CD14-positive monocyte (primary cell): ENCODE data around the gene CANT1. TPM values are rescaled to one million over a fixed set of nuclear protein-coding genes. Genes with fewer than 3 reads are reported as not detected.

Experiments used
- DNase-seq, 3 donors: peaks; one replicate each; pipeline ENCODE4 v3.0.0-alpha.2; 2011 to 2022
- H2AFZ ChIP-seq: 2 replicates; pipeline ENCODE4 v1.6.0; 2012; ENCODE audit warnings: mild to moderate bottlenecking, low read depth, low read length, inconsistent platforms; ENCODE audit not compliant: insufficient read depth, poor library complexity, severe bottlenecking
- H3K27ac ChIP-seq, 2 donors: 1 replicate in 1 of 2; 2 replicates in 1 of 2; pipeline ENCODE4 v1.5.1; 2012 to 2013; ENCODE audit warnings: low read length in 2 of 2, control low read depth in 1 of 2, inconsistent platforms in 1 of 2, low read depth in 1 of 2, mild to moderate bottlenecking in 1 of 2
- H3K27me3 ChIP-seq, 2 donors: one replicate each; pipeline versions ENCODE4 v1.6.0 to v1.6.1; 2011 to 2013; ENCODE audit warnings: low read length in 2 of 2; ENCODE audit not compliant: control insufficient read depth in 2 of 2, insufficient read depth in 2 of 2
- H3K36me3 ChIP-seq, 2 donors: replicated peaks in 1 of 2; 1 replicate in 1 of 2; 2 replicates in 1 of 2; pipeline versions ENCODE4 v1.5.1 to v1.6.1; 2012 to 2013; ENCODE audit warnings: low read length in 2 of 2, control low read depth in 1 of 2, inconsistent platforms in 1 of 2, mild to moderate bottlenecking in 1 of 2; ENCODE audit not compliant: insufficient read depth in 2 of 2, control insufficient read depth in 1 of 2
- H3K4me1 ChIP-seq, 2 donors: 1 replicate in 1 of 2; 2 replicates in 1 of 2; pipeline versions ENCODE4 v1.5.1 to v1.6.1; 2012 to 2013; ENCODE audit warnings: low read length in 2 of 2, control low read depth in 1 of 2, inconsistent platforms in 1 of 2, mild to moderate bottlenecking in 1 of 2, moderate library complexity in 1 of 2; ENCODE audit not compliant: insufficient read depth in 2 of 2, control insufficient read depth in 1 of 2
- H3K4me2 ChIP-seq: replicated peaks from 2 replicates; pipeline ENCODE3; 2012; ENCODE audit warnings: low read length, moderate library complexity, mild to moderate bottlenecking; ENCODE audit not compliant: poor library complexity, severe bottlenecking; ENCODE audit errors: extremely low read depth
- H3K4me3 ChIP-seq, 3 experiments: fragments of 200-600 bp in 1 of 3; sonication (generic) in 1 of 3; replicated peaks in 1 of 3; 1 replicate in 2 of 3; 2 replicates in 1 of 3; pipeline ENCODE4 v1.5.1; 2011 to 2013; ENCODE audit warnings: low read length in 3 of 3, mild to moderate bottlenecking in 3 of 3, control low read depth in 2 of 3, low read depth in 2 of 3, inconsistent platforms in 1 of 3, moderate library complexity in 1 of 3
- H3K79me2 ChIP-seq: 2 replicates; pipeline ENCODE4 v1.6.0; 2012; ENCODE audit warnings: mild to moderate bottlenecking, control low read depth, inconsistent platforms, low read length, moderate library complexity; ENCODE audit not compliant: insufficient read depth
- H3K9ac ChIP-seq: 2 replicates; pipeline ENCODE4 v1.6.0; 2017; ENCODE audit warnings: low read length, mild to moderate bottlenecking; ENCODE audit not compliant: insufficient read depth, poor library complexity, severe bottlenecking
- H3K9me3 ChIP-seq, 2 donors: replicated peaks in 1 of 2; 1 replicate in 1 of 2; 2 replicates in 1 of 2; pipeline versions ENCODE4 v1.5.1 to v1.6.1; 2012 to 2013; ENCODE audit warnings: low read length in 2 of 2, control low read depth in 1 of 2; ENCODE audit not compliant: control insufficient read depth in 1 of 2, insufficient read depth in 1 of 2
- H4K20me1 ChIP-seq: 2 replicates; pipeline ENCODE4 v1.6.0; 2012; ENCODE audit warnings: mild to moderate bottlenecking, low read length, control low read depth, moderate library complexity; ENCODE audit not compliant: insufficient read depth
- H3K27ac Mint-ChIP-seq, 7 donors: one replicate each; pipeline ENCODE4 v1.8.0; 2020; ENCODE audit warnings: mild to moderate bottlenecking in 7 of 7, mixed read lengths in 7 of 7, moderate library complexity in 6 of 7, inconsistent platforms in 2 of 7
- H3K27me3 Mint-ChIP-seq, 3 donors: one replicate each; pipeline ENCODE4 v1.8.0; 2021 to 2022; ENCODE audit warnings: low read depth in 3 of 3, mild to moderate bottlenecking in 3 of 3, mixed read lengths in 3 of 3, moderate library complexity in 3 of 3, inconsistent platforms in 1 of 3
- H3K36me3 Mint-ChIP-seq, 2 donors: one replicate each; pipeline ENCODE4 v1.8.0; 2020; ENCODE audit warnings: mixed read lengths in 2 of 2, inconsistent platforms in 1 of 2, mild to moderate bottlenecking in 1 of 2
- H3K4me1 Mint-ChIP-seq: one replicate; pipeline ENCODE4 v1.8.0; 2020; ENCODE audit warnings: mild to moderate bottlenecking, mixed read lengths
- H3K4me3 Mint-ChIP-seq, 2 donors: one replicate each; pipeline ENCODE4 v1.8.0; 2020; ENCODE audit warnings: mild to moderate bottlenecking in 2 of 2, mixed read lengths in 2 of 2, moderate library complexity in 1 of 2
- H3K9me3 Mint-ChIP-seq, 7 donors: one replicate each; pipeline ENCODE4 v1.8.0; 2020 to 2022; ENCODE audit warnings: mixed read lengths in 7 of 7, mild to moderate bottlenecking in 6 of 7, moderate library complexity in 6 of 7, inconsistent platforms in 2 of 7
- CTCF ChIP-seq: fragments of 200-600 bp; IDR thresholded peaks from one replicate; pipeline ENCODE4 v1.8.0; 2022; ENCODE audit warnings: antibody characterized with exemption, mild to moderate bottlenecking
- WGBS: methylation state at CpG from one replicate; pipeline ENCODE4 v1.1.5; 2013; ENCODE audit warnings: missing lambda C conversion rate; ENCODE audit not compliant: insufficient coverage; 5-methylcytosine and 5-hydroxymethylcytosine counted together
- intact Hi-C, 2 donors: fragments of 100-400 bp; cut with micrococcal nuclease; formaldehyde crosslinking; loops; one replicate each; pipeline versions ENCODE4 v1.15.0 to v1.15.1; 2023
- polyA plus RNA-seq, 3 donors: library from polyadenylated mRNA; depleted of rRNA in 1 of 3; unstranded in 2 of 3; stranded (reverse) in 1 of 3; fragments of 300-500 nt in 2 of 3; fragments of >200 nt in 1 of 3; fragmentation: Illumina TruSeq in 2 of 3; gene quantifications; 1 replicate in 2 of 3; 2 replicates in 1 of 3; pipeline ENCODE4 v1.2.3, GENCODE V29; 2012 to 2021

The CANT1 gene
- polyA plus RNA-seq, 3 donors = 10.6 to 16.6 (median 14.3) TPM

- WGBS = 91% methylated on average over 16 of the region's 21 CpGs
- Histone ChIP-seq H3K4me2 (peak overlapping the region; percentile 98), H3K27me3 (no peaks in the 10 kb centered on the region), H3K4me1 (peaks cover 26 to 47% of the 10 kb centered on the region in 2 donors), H2AFZ (no peak overlapping the region), H3K9me3 (no peaks in the 10 kb centered on the region), H3K9ac (no peak overlapping the region), H3K79me2 (peaks cover 60% of the 10 kb centered on the region), H4K20me1 (peaks cover 59% of the 10 kb centered on the region), H3K27ac (peak overlapping the region; percentile 16 to 91), H3K4me3 (peak overlapping the region in 1 of 3 experiments; percentile 84), H3K36me3 (peaks cover 6 to 17% of the 10 kb centered on the region in 2 donors)
- no peak for DNase-seq
- intact Hi-C loops = no loop called here
- Mint-ChIP-seq H3K36me3 (peaks cover 10 to 28% of the 10 kb centered on the region in 2 donors), H3K27ac (peak overlapping the region in 4 of 7 donors; percentile 60 to 96 (median 96)), H3K4me3 (peak overlapping the region in 1 of 2 donors; percentile 24), H3K27me3 (peaks cover under 1 to 3% (median 3%) of the 10 kb centered on the region in 3 donors), H3K9me3 (no peaks in the 10 kb centered on the region), H3K4me1 (peaks cover 41% of the 10 kb centered on the region)
- no peak for TF ChIP-seq CTCF
Observed at GRCh38 chr17:79007504-79008381, 1.8 kb downstream of the CANT1 start.

DNA sequence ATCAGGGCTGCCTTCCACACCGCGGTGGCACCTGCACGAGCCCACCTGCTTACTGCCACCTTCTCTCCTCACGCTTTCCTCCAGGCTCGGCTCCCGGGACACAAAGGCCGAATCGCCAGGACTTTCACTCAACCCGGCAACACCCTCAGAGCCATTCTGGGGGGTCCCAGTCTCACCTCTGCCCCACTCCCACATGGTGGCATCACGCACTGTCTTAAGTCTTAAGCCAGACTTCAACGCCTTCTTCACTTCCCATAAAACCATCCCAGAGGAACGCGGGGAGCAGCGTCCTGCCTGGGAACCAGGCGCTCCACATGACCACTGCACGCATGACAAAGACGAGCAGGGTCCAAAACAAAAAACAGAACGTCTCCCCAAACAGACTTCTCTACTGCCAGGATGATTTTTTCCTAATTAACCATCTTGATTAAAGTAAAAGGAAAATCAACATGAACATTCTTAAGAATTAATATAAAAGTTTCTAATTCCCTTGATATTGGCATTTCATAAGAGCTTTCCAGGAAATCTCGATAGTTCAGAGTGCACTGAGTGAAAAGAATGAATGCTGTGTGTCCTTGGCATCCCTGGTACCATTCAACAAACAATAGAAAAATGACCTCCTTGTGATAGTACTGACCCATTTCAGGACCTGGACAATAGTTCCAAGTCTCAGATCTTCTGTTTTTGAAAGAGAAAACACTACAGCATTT lies 2.6 kb downstream of the CANT1 start:
- DNase-seq = no peak
- H3K36me3 ChIP-seq = peaks cover 7 to 25% of the 10 kb centered on the region in 2 donors
- Mint-ChIP-seq H3K4me3 (no peak overlapping the region), H3K4me1 (peaks cover 41% of the 10 kb centered on the region), H3K9me3 (no peaks in the 10 kb centered on the region), H3K27me3 (peaks cover 0 to 3% (median 0%) of the 10 kb centered on the region in 3 donors), H3K36me3 (peaks cover 17 to 36% of the 10 kb centered on the region in 2 donors), H3K27ac (peak overlapping the region in 1 of 7 donors; percentile 21)
- no peak for TF ChIP-seq CTCF
- peaks cover 66% of the 10 kb centered on the region for H4K20me1 ChIP-seq
- peaks cover 68% of the 10 kb centered on the region for H3K79me2 ChIP-seq
- 96% methylated on average over 11 of the region's 19 CpGs for WGBS
- no peak overlapping the region for H2AFZ ChIP-seq
- no peak overlapping the region for H3K4me3 ChIP-seq
- H3K4me2 ChIP-seq = no peak overlapping the region
- no peaks in the 10 kb centered on the region for H3K9me3 ChIP-seq
- intact Hi-C loops = no loop called here
- H3K27me3 ChIP-seq = no peaks in the 10 kb centered on the region
- H3K4me1 ChIP-seq = peaks cover 26 to 47% of the 10 kb centered on the region in 2 donors
- H3K27ac ChIP-seq = peak overlapping the region in 1 of 2 donors; percentile 91
- no peak overlapping the region for H3K9ac ChIP-seq
